Right ventricle myocardium superior (tissue), 1 donor: ENCODE results near the gene SPECC1. TPM values are rescaled to one million over a fixed set of nuclear protein-coding genes. Genes with fewer than 3 reads are reported as not detected.
"Not testable (repeated sequence)": the region's sequence is repeated elsewhere in the genome, so short reads cannot be mapped to it uniquely, and the experiment has no call there.

Experiments used
- ATAC-seq: fragments of 200-7000 bp; cut with Tn5 transposase; one replicate; pipeline ENCODE4 v1.9.1; 2020; ENCODE audit warnings: mild to moderate bottlenecking; ENCODE audit not compliant: poor library complexity
- DNase-seq: peaks from one replicate; pipeline ENCODE4 v3.0.0-alpha.2; 2020
- intact Hi-C: fragments of 100-400 bp; cut with DNase I; formaldehyde crosslinking; loops from one replicate; pipeline ENCODE4 v1.11.2; 2022
- total RNA-seq: library from RNA; stranded (reverse); fragmentation: NEBNext Ultra II Directional; extraction: Animal tissue kit (Norgen Biotek cat#: 25700); gene quantifications from one replicate; pipeline ENCODE4 v1.2.1, GENCODE V29; 2021
- donor health status: DM: no; HTN: yes; CAD: no; lungs with severe emphysema.

SPECC1 gene
- total RNA-seq, 1 donor from 2014 or later, result 8.5 TPM

- intact Hi-C loops, result no loop called here
- ATAC-seq (no peak), DNase-seq (peak; percentile 88)
These were observed 182 bp upstream of the SPECC1 start for GRCh38 chr17:20009052-20009301.

- ATAC-seq, result peak; percentile 67
- intact Hi-C loops, result loop anchor here (5.0 kb wide), 1 partner anchor 102 kb away; no protein-coding TSS in a partner anchor
- peak; percentile 54 for DNase-seq
These were observed 1.1 kb downstream of the SPECC1 start for GRCh38 chr17:20010099-20010863.

GRCh38 chr17:20010936-20011335 is 1.8 kb downstream of the SPECC1 start:
- DNase-seq, result no peak
- intact Hi-C loops, result loop anchor here (5.0 kb wide), 1 partner anchor 101 kb away; no protein-coding TSS in a partner anchor
- ATAC-seq, result no peak

GRCh38 chr17:20012017-20012536 is 2.9 kb downstream of the SPECC1 start:
- ATAC-seq (no peak), DNase-seq (no peak)
- intact Hi-C loops, result loop anchor here (5.0 kb wide), 1 partner anchor 100 kb away; no protein-coding TSS in a partner anchor

GRCh38 chr17:20016475-20016992 is 7.4 kb downstream of the SPECC1 start:
- DNase-seq, ATAC-seq, intact Hi-C loops: not testable (repeated sequence)

GRCh38 chr17:20022701-20023100 is 13.5 kb downstream of the SPECC1 start:
- DNase-seq (no peak), ATAC-seq (no peak)
- intact Hi-C loops, result no loop called here

GRCh38 chr17:20026960-20027359 is 17.8 kb downstream of the SPECC1 start:
- ATAC-seq (no peak), DNase-seq (no peak)
- intact Hi-C loops, result no loop called here

- no peak for DNase-seq
- ATAC-seq, result no peak
- intact Hi-C loops, result no loop called here
These were observed 19.3 kb downstream of the SPECC1 start for GRCh38 chr17:20028443-20028842.

GRCh38 chr17:20032636-20033035 is 23.5 kb downstream of the SPECC1 start:
- intact Hi-C loops, result no loop called here
- ATAC-seq, result no peak
- no peak for DNase-seq

- ATAC-seq, result no peak
These were observed 24.3 kb downstream of the SPECC1 start for GRCh38 chr17:20033415-20033814.

GRCh38 chr17:20035501-20035900 is 26.3 kb downstream of the SPECC1 start:
- no peak for ATAC-seq
- no peak for DNase-seq
- intact Hi-C loops, result no loop called here

More at GRCh38 chr17:20033415-20033814, 24.3 kb downstream of the SPECC1 start:
- intact Hi-C loops, result no loop called here
- DNase-seq, result no peak

GRCh38 chr17:20037286-20037685 is 28.1 kb downstream of the SPECC1 start:
- intact Hi-C loops, result not testable (repeated sequence)

GRCh38 chr17:20039037-20039436 is 29.9 kb downstream of the SPECC1 start:
- DNase-seq (no peak), ATAC-seq (no peak)
- intact Hi-C loops, result no loop called here

More at GRCh38 chr17:20037286-20037685, 28.1 kb downstream of the SPECC1 start:
- ATAC-seq, DNase-seq: not testable (repeated sequence)

- ATAC-seq, result no peak
- no peak for DNase-seq
- intact Hi-C loops, result no loop called here
These were observed 31.1 kb downstream of the SPECC1 start for GRCh38 chr17:20040216-20040615.

- no peak for ATAC-seq
- no peak for DNase-seq
- intact Hi-C loops, result no loop called here
These were observed 33.9 kb downstream of the SPECC1 start for GRCh38 chr17:20043021-20043420.

GRCh38 chr17:20045476-20045875 is 36.3 kb downstream of the SPECC1 start:
- intact Hi-C loops, result no loop called here
- ATAC-seq (no peak), DNase-seq (no peak)

GRCh38 chr17:20046629-20047028 is 37.5 kb downstream of the SPECC1 start:
- ATAC-seq (no peak), DNase-seq (no peak)
- intact Hi-C loops, result no loop called here

GRCh38 chr17:20051624-20052023 is 42.5 kb downstream of the SPECC1 start:
- intact Hi-C loops, result no loop called here
- ATAC-seq (no peak), DNase-seq (no peak)

- DNase-seq, result no peak
- no peak for ATAC-seq
- intact Hi-C loops, result no loop called here
These were observed 44.3 kb downstream of the SPECC1 start for GRCh38 chr17:20053361-20053964.

- DNase-seq (no peak), ATAC-seq (no peak)
- intact Hi-C loops, result no loop called here
These were observed 50.6 kb downstream of the SPECC1 start for GRCh38 chr17:20059728-20060188.
